Measurements from ENCODE around the gene RAB40B.

RAB40B gene

DNA sequence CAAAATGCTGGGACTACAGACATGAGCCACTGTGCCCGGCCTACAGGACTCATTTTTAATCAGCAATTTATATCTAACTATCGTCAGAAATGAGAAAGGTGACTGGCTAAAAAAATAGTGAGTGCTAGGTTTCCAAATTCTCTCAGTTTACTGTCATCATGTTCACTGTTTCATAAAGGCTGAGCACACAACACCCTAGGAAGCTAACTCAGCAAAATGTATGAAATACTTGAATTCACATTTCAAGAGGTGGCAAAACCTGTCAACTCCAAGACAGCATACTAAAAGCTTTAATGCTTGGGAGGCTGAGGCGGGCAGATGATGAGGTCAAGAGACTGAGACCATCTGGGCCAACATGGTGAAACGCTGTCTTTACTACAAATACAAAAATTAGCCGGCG lies 67.0 kb downstream of the RAB40B start:
- Histone ChIP-seq H2BK12ac (ENCODE audit: low read length) (no peak overlapping the region), H3K79me2 (ENCODE audit: control insufficient read depth, insufficient read depth, low read length, poor library complexity) (peaks cover 2% of the 10 kb centered on the region), H2BK5ac (ENCODE audit: low read depth, low read length, poor library complexity) (no peak overlapping the region), H3K4me2 (ENCODE audit: low read length) (no peak overlapping the region), H3K23ac (ENCODE audit: low read length) (no peak overlapping the region), H3K18ac (ENCODE audit: low read length) (no peak overlapping the region), H3K4me1 (ENCODE audit: control insufficient read depth in 1 of 2, insufficient read depth in 2 of 2, low read length in 2 of 2) (no peaks in the 10 kb centered on the region), H2AFZ (ENCODE audit: insufficient read depth, low read length, poor library complexity) (no peak overlapping the region), H4K12ac (ENCODE audit: low read depth, low read length) (no peak overlapping the region), H3K79me1 (ENCODE audit: low read length) (no peaks in the 10 kb centered on the region), H3K14ac (ENCODE audit: low read length) (no peak overlapping the region), H3K27ac (ENCODE audit: low read depth, low read length) (no peak overlapping the region), H4K91ac (ENCODE audit: low read depth, low read length) (no peak overlapping the region), H3K36me3 (ENCODE audit: control insufficient read depth in 1 of 2, insufficient read depth in 2 of 2, low read length in 2 of 2) (peaks cover 36 to 39% of the 10 kb centered on the region in 2 experiments), H3K9ac (ENCODE audit: low read length) (no peak overlapping the region), H3K27me3 (ENCODE audit: insufficient read depth, low read length) (no peaks in the 10 kb centered on the region), H3K9me3 (ENCODE audit: insufficient read depth, low read depth, low read length) (no peaks in the 10 kb centered on the region), H2BK120ac (ENCODE audit: insufficient read depth, low read length, poor library complexity) (no peak overlapping the region), H3K4me3 (ENCODE audit: low read depth, low read length) (no peak overlapping the region), H2AK5ac (ENCODE audit: low read length) (no peak overlapping the region), H3K4ac (ENCODE audit: low read depth, low read length) (no peak overlapping the region), H4K8ac (ENCODE audit: low read depth, low read length) (no peak overlapping the region)
- DNase-seq, result no peak
- no CpG with 5 or more reads among the region's 6 CpGs for WGBS (ENCODE audit: extremely low coverage, insufficient coverage, insufficient read length)

GRCh38 chr17:82630212-82630611 lies 68.3 kb downstream of the RAB40B start:
- no peak overlapping the region for H4K8ac ChIP-seq (ENCODE audit: low read depth, low read length)
- no peaks in the 10 kb centered on the region for H3K27me3 ChIP-seq (ENCODE audit: insufficient read depth, low read length)
- WGBS (ENCODE audit: extremely low coverage, insufficient coverage, insufficient read length), result no CpG with 5 or more reads among the region's 12 CpGs
- no peaks in the 10 kb centered on the region for H3K79me2 ChIP-seq (ENCODE audit: control insufficient read depth, insufficient read depth, low read length, poor library complexity)
- no peak overlapping the region for H3K4me3 ChIP-seq (ENCODE audit: low read depth, low read length)
- no peak overlapping the region for H3K18ac ChIP-seq (ENCODE audit: low read length)
- no peak for DNase-seq
- no peak overlapping the region for H3K14ac ChIP-seq (ENCODE audit: low read length)
- H4K12ac ChIP-seq (ENCODE audit: low read depth, low read length), result no peak overlapping the region
- H4K91ac ChIP-seq (ENCODE audit: low read depth, low read length), result no peak overlapping the region
- no peak overlapping the region for H2AFZ ChIP-seq (ENCODE audit: insufficient read depth, low read length, poor library complexity)
- no peak overlapping the region for H3K23ac ChIP-seq (ENCODE audit: low read length)
- no peak overlapping the region for H2BK120ac ChIP-seq (ENCODE audit: insufficient read depth, low read length, poor library complexity)
- no peak overlapping the region for H3K9ac ChIP-seq (ENCODE audit: low read length)
- H3K4me1 ChIP-seq (ENCODE audit: control insufficient read depth in 1 of 2, insufficient read depth in 2 of 2, low read length in 2 of 2), result no peaks in the 10 kb centered on the region
- H2BK5ac ChIP-seq (ENCODE audit: low read depth, low read length, poor library complexity), result no peak overlapping the region
- peaks cover 38 to 48% of the 10 kb centered on the region in 2 experiments for H3K36me3 ChIP-seq (ENCODE audit: control insufficient read depth in 1 of 2, insufficient read depth in 2 of 2, low read length in 2 of 2)
- no peak overlapping the region for H2BK12ac ChIP-seq (ENCODE audit: low read length)
- no peak overlapping the region for H3K4me2 ChIP-seq (ENCODE audit: low read length)
- no peak overlapping the region for H2AK5ac ChIP-seq (ENCODE audit: low read length)
- H3K4ac ChIP-seq (ENCODE audit: low read depth, low read length), result no peak overlapping the region
- H3K9me3 ChIP-seq (ENCODE audit: insufficient read depth, low read depth, low read length), result no peaks in the 10 kb centered on the region
- H3K27ac ChIP-seq (ENCODE audit: low read depth, low read length), result no peak overlapping the region
- H3K79me1 ChIP-seq (ENCODE audit: low read length), result no peaks in the 10 kb centered on the region

GRCh38 chr17:82629748-82630147 lies 68.8 kb downstream of the RAB40B start:
- no peak overlapping the region for H2AK5ac ChIP-seq (ENCODE audit: low read length)
- no peak overlapping the region for H3K4me2 ChIP-seq (ENCODE audit: low read length)
- no peak overlapping the region for H4K8ac ChIP-seq (ENCODE audit: low read depth, low read length)
- H3K18ac ChIP-seq (ENCODE audit: low read length), result no peak overlapping the region
- H3K27ac ChIP-seq (ENCODE audit: low read depth, low read length), result no peak overlapping the region
- no peaks in the 10 kb centered on the region for H3K79me2 ChIP-seq (ENCODE audit: control insufficient read depth, insufficient read depth, low read length, poor library complexity)
- no peak overlapping the region for H3K14ac ChIP-seq (ENCODE audit: low read length)
- no peak for DNase-seq
- H3K9ac ChIP-seq (ENCODE audit: low read length), result no peak overlapping the region
- no peak overlapping the region for H2BK12ac ChIP-seq (ENCODE audit: low read length)
- no peak overlapping the region for H2BK5ac ChIP-seq (ENCODE audit: low read depth, low read length, poor library complexity)
- H3K79me1 ChIP-seq (ENCODE audit: low read length), result no peaks in the 10 kb centered on the region
- H3K4me1 ChIP-seq (ENCODE audit: control insufficient read depth in 1 of 2, insufficient read depth in 2 of 2, low read length in 2 of 2), result no peaks in the 10 kb centered on the region
- no peak overlapping the region for H3K23ac ChIP-seq (ENCODE audit: low read length)
- no peak overlapping the region for H3K4ac ChIP-seq (ENCODE audit: low read depth, low read length)
- H2BK120ac ChIP-seq (ENCODE audit: insufficient read depth, low read length, poor library complexity), result no peak overlapping the region
- H3K36me3 ChIP-seq (ENCODE audit: control insufficient read depth in 1 of 2, insufficient read depth in 2 of 2, low read length in 2 of 2), result peaks cover 41 to 53% of the 10 kb centered on the region in 2 experiments
- no CpG with 5 or more reads among the region's 8 CpGs for WGBS (ENCODE audit: extremely low coverage, insufficient coverage, insufficient read length)
- H4K91ac ChIP-seq (ENCODE audit: low read depth, low read length), result no peak overlapping the region
- H4K12ac ChIP-seq (ENCODE audit: low read depth, low read length), result no peak overlapping the region
- no peak overlapping the region for H3K4me3 ChIP-seq (ENCODE audit: low read depth, low read length)
- no peaks in the 10 kb centered on the region for H3K9me3 ChIP-seq (ENCODE audit: insufficient read depth, low read depth, low read length)
- no peaks in the 10 kb centered on the region for H3K27me3 ChIP-seq (ENCODE audit: insufficient read depth, low read length)
- H2AFZ ChIP-seq (ENCODE audit: insufficient read depth, low read length, poor library complexity), result no peak overlapping the region

- no peaks in the 10 kb centered on the region for H3K4me1 ChIP-seq (ENCODE audit: control insufficient read depth in 1 of 2, insufficient read depth in 2 of 2, low read length in 2 of 2)
- no peaks in the 10 kb centered on the region for H3K79me2 ChIP-seq (ENCODE audit: control insufficient read depth, insufficient read depth, low read length, poor library complexity)
- no peaks in the 10 kb centered on the region for H3K79me1 ChIP-seq (ENCODE audit: low read length)
- H3K4me3 ChIP-seq (ENCODE audit: low read depth, low read length), result no peak overlapping the region
- no peak overlapping the region for H3K23ac ChIP-seq (ENCODE audit: low read length)
- no peak overlapping the region for H3K14ac ChIP-seq (ENCODE audit: low read length)
- H3K4ac ChIP-seq (ENCODE audit: low read depth, low read length), result no peak overlapping the region
- DNase-seq, result no peak
- H3K9me3 ChIP-seq (ENCODE audit: insufficient read depth, low read depth, low read length), result no peaks in the 10 kb centered on the region
- no peak overlapping the region for H4K91ac ChIP-seq (ENCODE audit: low read depth, low read length)
- H3K4me2 ChIP-seq (ENCODE audit: low read length), result no peak overlapping the region
- no peak overlapping the region for H2AFZ ChIP-seq (ENCODE audit: insufficient read depth, low read length, poor library complexity)
- no peak overlapping the region for H3K18ac ChIP-seq (ENCODE audit: low read length)
- no peak overlapping the region for H4K8ac ChIP-seq (ENCODE audit: low read depth, low read length)
- H3K36me3 ChIP-seq (ENCODE audit: control insufficient read depth in 1 of 2, insufficient read depth in 2 of 2, low read length in 2 of 2), result peaks cover 45 to 56% of the 10 kb centered on the region in 2 experiments
- no peaks in the 10 kb centered on the region for H3K27me3 ChIP-seq (ENCODE audit: insufficient read depth, low read length)
- no CpG with 5 or more reads among the region's 21 CpGs for WGBS (ENCODE audit: extremely low coverage, insufficient coverage, insufficient read length)
- no peak overlapping the region for H2BK120ac ChIP-seq (ENCODE audit: insufficient read depth, low read length, poor library complexity)
- H4K12ac ChIP-seq (ENCODE audit: low read depth, low read length), result no peak overlapping the region
- no peak overlapping the region for H3K9ac ChIP-seq (ENCODE audit: low read length)
- no peak overlapping the region for H2BK5ac ChIP-seq (ENCODE audit: low read depth, low read length, poor library complexity)
- no peak overlapping the region for H3K27ac ChIP-seq (ENCODE audit: low read depth, low read length)
- no peak overlapping the region for H2BK12ac ChIP-seq (ENCODE audit: low read length)
- no peak overlapping the region for H2AK5ac ChIP-seq (ENCODE audit: low read length)
Observed at GRCh38 chr17:82627405-82627804, 71.1 kb downstream of the RAB40B start.

All from trophoblast cell (in vitro differentiated cells and primary cell).